PC-9 (cell line): ENCODE results near the gene GPER1.

ENCODE experiments used
- EZH2 ChIP-seq: fragments of 200-600 bp; sonication (generic); IDR thresholded peaks from 2 replicates; pipeline ENCODE4 v1.8.0; 2017; ENCODE audit warnings: antibody characterized with exemption, low read depth
- TF ChIP-seq, protein P1 (sequence below): fragments of 200-600 bp; sonication (generic); conservative IDR thresholded peaks from 2 replicates; pipeline ENCODE4 v1.6.1; 2017; ENCODE audit warnings: mixed run types, antibody characterized with exemption, mild to moderate bottlenecking, moderate library complexity

DNA sequence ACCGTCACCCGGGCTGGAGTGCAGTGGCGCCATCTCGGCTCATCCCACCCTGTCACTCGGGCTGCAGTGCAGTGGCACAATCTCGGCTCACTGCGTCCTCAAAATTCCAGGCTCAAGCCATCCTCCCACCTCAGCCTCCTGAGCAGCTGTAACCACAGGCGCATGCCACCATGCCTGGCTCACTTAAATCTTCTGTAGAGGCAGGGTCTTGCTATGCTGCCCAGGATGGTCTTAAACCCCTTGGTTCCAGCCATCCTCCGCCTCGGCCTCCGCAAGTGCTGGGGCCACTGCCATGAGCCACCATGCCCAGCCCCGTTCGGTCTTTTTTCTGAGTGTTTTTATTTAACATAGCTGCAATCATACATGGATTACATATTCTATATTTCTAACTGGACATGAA is 41.5 kb downstream of the GPER1 start:
- TF ChIP-seq, protein P1, sequence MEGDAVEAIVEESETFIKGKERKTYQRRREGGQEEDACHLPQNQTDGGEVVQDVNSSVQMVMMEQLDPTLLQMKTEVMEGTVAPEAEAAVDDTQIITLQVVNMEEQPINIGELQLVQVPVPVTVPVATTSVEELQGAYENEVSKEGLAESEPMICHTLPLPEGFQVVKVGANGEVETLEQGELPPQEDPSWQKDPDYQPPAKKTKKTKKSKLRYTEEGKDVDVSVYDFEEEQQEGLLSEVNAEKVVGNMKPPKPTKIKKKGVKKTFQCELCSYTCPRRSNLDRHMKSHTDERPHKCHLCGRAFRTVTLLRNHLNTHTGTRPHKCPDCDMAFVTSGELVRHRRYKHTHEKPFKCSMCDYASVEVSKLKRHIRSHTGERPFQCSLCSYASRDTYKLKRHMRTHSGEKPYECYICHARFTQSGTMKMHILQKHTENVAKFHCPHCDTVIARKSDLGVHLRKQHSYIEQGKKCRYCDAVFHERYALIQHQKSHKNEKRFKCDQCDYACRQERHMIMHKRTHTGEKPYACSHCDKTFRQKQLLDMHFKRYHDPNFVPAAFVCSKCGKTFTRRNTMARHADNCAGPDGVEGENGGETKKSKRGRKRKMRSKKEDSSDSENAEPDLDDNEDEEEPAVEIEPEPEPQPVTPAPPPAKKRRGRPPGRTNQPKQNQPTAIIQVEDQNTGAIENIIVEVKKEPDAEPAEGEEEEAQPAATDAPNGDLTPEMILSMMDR: no peak
- TF ChIP-seq EZH2: no peak
